GM18507 (cell line): ENCODE results near the gene GPC1.

Experiments used
- DNase-seq: peaks from one replicate; pipeline ENCODE4 v3.0.0; 2011; ENCODE audit warnings: low read depth; ENCODE audit not compliant: insufficient read length; ENCODE audit errors: extremely low spot score
- FAIRE-seq: peaks from 2 replicates; lab custom pipeline; 2011; peaks lifted over from hg19 to GRCh38; lab: Jason Lieb, UNC

The GPC1 gene

DNA sequence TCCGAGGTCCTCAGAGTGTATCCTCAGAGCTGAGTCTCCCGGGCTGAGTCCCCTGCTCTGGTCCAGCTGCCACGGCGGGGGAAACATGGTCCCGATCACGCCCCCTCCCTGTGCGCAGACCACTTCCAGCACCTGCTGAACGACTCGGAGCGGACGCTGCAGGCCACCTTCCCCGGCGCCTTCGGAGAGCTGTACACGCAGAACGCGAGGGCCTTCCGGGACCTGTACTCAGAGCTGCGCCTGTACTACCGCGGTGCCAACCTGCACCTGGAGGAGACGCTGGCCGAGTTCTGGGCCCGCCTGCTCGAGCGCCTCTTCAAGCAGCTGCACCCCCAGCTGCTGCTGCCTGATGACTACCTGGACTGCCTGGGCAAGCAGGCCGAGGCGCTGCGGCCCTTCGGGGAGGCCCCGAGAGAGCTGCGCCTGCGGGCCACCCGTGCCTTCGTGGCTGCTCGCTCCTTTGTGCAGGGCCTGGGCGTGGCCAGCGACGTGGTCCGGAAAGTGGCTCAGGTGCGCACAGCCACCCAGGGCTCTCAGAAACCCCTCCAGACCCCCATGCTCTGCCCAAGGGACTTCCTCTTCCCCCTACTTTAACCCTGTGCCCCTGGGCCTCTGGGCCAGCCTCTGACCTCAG, 26.7 kb downstream of the GPC1 start:
- DNase-seq (no peak), FAIRE-seq (no peak)

GRCh38 chr2:240462707-240463273, 27.3 kb downstream of the GPC1 start:
- no peak for FAIRE-seq

GRCh38 chr2:240463274-240463865, 27.9 kb downstream of the GPC1 start:
- no peak for FAIRE-seq

More at GRCh38 chr2:240462707-240463273, 27.3 kb downstream of the GPC1 start:
- no peak for DNase-seq

DNA sequence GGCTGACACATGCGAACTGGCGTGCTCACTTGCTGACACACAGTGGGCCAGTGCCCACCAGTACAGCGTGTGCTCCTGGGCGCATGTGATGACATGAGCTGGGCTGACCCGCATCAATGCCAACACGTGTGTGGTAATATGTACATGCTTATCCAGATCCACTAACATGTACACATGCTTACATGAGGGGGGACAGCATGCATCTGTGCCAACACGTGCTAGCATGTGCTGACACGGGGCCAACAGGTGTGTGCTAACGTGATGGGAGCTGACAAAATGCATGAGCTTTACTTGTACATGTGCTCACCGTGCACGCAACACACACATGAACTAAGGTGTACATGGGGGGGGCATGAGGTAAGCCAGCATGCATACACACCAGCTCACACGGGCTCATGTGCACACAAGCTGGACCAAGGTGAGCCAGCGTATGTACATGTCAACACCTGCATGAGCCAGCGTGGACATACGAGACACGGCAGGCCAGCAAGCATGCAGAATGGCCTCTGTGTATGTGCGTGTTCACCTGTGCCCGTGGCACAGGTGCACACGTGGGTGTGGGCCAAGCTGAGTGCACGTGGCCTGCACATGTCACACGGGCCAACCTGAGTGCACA, 28.5 kb downstream of the GPC1 start:
- FAIRE-seq, result no peak
- DNase-seq, result no peak

More at GRCh38 chr2:240463274-240463865, 27.9 kb downstream of the GPC1 start:
- DNase-seq, result no peak

DNA sequence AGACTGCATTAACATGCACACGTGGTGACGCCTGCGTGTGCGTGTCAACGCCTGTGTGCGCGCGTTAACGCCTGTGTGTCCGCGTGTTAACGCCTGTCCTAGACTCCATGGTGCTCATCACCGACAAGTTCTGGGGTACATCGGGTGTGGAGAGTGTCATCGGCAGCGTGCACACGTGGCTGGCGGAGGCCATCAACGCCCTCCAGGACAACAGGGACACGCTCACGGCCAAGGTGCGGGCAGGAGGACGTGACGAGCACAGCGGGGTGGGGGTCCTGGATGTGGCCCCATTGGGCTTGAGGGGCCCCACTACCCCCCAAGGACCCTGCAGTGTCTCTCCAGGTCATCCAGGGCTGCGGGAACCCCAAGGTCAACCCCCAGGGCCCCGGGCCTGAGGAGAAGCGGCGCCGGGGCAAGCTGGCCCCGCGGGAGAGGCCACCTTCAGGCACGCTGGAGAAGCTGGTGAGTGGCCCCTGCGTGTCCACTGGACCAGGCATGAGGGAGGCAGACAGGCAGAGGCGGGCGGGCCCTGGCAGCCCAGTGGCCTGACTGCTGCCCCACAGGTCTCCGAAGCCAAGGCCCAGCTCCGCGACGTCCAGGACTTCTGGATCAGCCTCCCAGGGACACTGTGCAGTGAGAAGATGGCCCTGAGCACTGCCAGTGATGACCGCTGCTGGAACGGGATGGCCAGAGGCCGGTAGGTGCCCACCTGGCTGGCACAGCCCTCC, 29.2 kb downstream of the GPC1 start:
- no peak for DNase-seq
- no peak for FAIRE-seq

DNA sequence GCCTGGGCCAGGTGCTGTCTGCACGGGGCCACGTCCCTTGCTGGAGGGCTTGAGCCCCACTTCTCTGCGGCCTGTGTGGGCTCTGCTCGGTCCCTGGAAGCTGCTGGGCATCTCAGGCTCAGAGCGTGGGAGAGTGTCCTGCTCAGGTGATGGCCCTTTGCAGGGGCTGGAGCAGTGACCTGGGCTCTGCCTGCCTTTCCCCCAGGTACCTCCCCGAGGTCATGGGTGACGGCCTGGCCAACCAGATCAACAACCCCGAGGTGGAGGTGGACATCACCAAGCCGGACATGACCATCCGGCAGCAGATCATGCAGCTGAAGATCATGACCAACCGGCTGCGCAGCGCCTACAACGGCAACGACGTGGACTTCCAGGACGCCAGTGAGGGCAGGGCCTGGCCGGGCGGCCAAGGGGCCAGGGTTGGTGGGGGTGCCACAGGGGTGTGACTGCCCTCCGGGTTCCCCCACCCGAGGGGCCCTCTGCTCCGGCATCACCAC, 29.9 kb downstream of the GPC1 start:
- DNase-seq, result no peak
- FAIRE-seq, result no peak

DNA sequence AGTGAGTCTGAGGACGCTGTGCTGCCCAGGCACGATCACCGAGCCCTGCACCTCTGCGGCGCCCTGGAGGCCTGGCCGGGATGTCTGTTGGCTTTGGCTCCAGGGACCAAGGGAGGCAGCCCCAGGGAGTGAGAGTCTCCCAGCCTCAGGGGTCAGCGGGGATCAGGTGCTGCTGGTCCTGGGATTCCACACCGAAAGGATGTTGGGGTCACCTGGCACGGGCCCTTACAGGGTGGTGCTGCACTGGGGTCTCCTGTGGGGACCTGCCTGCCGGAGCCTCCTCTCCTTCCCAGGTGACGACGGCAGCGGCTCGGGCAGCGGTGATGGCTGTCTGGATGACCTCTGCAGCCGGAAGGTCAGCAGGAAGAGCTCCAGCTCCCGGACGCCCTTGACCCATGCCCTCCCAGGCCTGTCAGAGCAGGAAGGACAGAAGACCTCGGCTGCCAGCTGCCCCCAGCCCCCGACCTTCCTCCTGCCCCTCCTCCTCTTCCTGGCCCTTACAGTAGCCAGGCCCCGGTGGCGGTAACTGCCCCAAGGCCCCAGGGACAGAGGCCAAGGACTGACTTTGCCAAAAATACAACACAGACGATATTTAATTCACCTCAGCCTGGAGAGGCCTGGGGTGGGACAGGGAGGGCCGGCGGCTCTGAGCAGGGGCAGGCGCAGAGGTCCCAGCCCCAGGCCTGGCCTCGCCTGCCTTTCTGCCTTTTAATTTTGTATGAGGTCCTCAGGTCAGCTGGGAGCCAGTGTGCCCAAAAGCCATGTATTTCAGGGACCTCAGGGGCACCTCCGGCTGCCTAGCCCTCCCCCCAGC, 30.5 kb downstream of the GPC1 start:
- FAIRE-seq, result no peak

DNA sequence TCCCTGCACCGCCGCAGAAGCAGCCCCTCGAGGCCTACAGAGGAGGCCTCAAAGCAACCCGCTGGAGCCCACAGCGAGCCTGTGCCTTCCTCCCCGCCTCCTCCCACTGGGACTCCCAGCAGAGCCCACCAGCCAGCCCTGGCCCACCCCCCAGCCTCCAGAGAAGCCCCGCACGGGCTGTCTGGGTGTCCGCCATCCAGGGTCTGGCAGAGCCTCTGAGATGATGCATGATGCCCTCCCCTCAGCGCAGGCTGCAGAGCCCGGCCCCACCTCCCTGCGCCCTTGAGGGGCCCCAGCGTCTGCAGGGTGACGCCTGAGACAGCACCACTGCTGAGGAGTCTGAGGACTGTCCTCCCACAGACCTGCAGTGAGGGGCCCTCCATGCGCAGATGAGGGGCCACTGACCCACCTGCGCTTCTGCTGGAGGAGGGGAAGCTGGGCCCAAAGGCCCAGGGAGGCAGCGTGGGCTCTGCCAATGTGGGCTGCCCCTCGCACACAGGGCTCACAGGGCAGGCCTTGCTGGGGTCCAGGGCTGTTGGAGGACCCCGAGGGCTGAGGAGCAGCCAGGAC, 31.2 kb downstream of the GPC1 start:
- DNase-seq, result no peak
- no peak for FAIRE-seq

More for the DNA sequence above, 30.5 kb downstream of the GPC1 start:
- DNase-seq, result no peak

DNA sequence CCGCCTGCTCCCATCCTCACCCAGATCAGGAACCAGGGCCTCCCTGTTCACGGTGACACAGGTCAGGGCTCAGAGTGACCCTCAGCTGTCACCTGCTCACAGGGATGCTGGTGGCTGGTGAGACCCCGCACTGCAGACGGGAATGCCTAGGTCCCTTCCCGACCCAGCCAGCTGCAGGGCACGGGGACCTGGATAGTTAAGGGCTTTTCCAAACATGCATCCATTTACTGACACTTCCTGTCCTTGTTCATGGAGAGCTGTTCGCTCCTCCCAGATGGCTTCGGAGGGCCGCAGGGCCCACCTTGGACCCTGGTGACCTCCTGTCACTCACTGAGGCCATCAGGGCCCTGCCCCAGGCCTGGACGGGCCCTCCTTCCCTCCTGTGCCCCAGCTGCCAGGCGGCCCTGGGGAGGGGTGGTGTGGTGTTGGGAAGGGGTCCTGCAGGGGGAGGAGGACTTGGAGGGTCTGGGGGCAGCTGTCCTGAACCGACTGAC, 31.7 kb downstream of the GPC1 start:
- DNase-seq (no peak), FAIRE-seq (no peak)

DNA sequence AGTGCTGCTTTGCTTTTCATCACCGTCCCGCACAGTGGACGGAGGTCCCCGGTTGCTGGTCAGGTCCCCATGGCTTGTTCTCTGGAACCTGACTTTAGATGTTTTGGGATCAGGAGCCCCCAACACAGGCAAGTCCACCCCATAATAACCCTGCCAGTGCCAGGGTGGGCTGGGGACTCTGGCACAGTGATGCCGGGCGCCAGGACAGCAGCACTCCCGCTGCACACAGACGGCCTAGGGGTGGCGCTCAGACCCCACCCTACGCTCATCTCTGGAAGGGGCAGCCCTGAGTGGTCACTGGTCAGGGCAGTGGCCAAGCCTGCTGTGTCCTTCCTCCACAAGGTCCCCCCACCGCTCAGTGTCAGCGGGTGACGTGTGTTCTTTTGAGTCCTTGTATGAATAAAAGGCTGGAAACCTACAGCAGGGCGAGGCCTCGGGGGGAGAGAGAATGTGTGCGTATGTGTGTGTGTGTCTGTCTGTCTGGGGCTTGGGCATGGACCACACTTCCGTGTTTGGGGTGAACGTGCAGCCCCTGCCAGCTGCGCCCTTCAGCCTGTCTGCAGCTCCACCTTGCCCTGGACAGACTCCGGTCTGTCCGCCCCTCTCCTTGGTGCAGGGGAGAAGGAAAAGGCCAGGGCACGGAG, 32.3 kb downstream of the GPC1 start:
- FAIRE-seq (no peak), DNase-seq (no peak)

GRCh38 chr2:240468303-240469238, 33.1 kb downstream of the GPC1 start:
- no peak for DNase-seq
- no peak for FAIRE-seq

- no peak for FAIRE-seq
- no peak for DNase-seq
These were observed 33.8 kb downstream of the GPC1 start for GRCh38 chr2:240469239-240469636.

DNA sequence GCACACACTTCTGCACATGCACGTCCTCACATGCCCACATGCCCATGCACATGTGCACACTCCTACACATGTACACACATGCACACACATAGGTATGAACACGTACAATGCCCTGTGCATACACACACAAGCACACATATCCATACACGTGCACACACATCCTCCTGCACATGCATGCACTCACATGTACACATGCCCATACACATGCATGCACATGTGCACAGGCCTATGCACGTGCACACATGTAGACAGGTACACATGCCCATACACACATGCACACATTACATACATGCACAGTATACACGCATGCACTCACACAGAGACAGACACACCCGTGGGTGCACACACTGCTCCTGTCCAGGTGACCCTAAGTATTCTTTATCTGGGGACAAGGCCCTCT, 34.3 kb downstream of the GPC1 start:
- no peak for FAIRE-seq
- DNase-seq, result no peak

DNA sequence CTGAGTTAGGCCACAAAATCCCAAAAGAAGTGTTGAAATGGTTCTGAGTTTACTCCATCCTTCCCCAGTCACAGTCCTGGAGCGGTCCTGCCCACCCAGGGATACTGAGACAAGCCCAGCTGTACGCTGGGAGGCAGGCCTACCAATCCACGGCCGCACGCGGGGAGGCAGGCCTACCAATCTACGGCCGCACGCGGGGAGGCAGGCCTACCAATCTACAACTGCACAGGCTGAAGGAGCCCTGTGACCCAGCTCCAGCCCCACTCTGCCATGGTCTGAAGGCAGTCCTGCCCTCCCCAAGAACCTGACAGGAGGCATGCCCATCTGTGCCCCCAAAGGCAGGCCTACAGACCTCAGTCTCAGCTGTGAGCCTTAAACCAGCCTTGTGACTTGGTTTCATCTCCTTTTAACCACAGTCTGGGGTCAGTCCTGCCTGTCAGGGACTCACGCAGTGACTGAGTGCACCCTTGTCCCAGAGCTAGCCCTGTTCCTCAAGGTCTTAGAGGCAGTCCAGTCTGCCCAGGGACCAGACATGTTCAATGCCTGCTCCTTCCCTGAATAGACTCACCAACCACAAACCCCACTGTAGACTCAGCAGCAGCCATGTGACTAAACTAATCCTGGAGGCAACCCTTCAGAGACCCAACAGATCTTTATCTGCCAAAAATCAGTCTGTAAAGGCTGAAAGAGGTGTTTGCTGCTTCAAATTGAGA, 36.8 kb downstream of the GPC1 start:
- FAIRE-seq, result no peak
- DNase-seq, result no peak

DNA sequence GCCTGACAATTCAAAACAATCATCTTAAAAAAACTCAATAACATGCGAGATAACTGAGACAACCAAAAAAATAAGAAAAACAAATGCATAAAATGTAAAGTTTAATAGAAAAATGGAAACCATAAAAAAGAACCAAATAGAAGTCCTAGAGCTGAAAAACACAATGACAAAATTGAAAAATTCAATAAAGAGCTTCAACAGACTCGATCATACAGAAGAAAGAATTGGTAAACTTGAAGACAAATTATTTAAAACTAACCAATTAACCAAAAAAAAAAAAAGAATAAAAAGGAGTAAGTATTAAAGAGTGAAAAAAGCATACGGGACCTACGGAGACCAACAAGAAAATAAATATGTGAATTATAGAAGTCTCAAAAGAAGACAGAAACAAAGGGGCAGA, 37.7 kb downstream of the GPC1 start:
- FAIRE-seq, result no peak
- no peak for DNase-seq

- FAIRE-seq (no peak), DNase-seq (no peak)
These were observed 42.5 kb downstream of the GPC1 start for GRCh38 chr2:240477916-240478315.
